PC-3 (cell line): ENCODE data around the gene HOXA6. TPM values are rescaled to one million over a fixed set of nuclear protein-coding genes. Genes with fewer than 3 reads are reported as not detected.

ENCODE experiments used
- ATAC-seq: fragments of 200-7000 bp; cut with Tn5 transposase; 2 replicates; pipeline ENCODE4 v1.9.1; 2020; ENCODE audit warnings: mild to moderate bottlenecking, moderate library complexity
- BruUV-seq: library from RNA; stranded (reverse); fragments of 400-500 nt; replicated peaks from 2 replicates; lab custom pipeline; 2021; lab: Mats Ljungman, UMichigan
- CTCF ChIA-PET: fragments of 300-600 bp; sonication (Branson Sonifier 250); formaldehyde crosslinking; loops from one replicate; lab custom pipeline; 2022; ENCODE audit warnings: antibody characterized with exemption; lab: Charles Lee
- POLR2A ChIA-PET: fragments of 300-600 bp; sonication (Branson Sonifier 250); formaldehyde crosslinking; loops from one replicate; lab custom pipeline; 2022; ENCODE audit warnings: antibody characterized with exemption; ENCODE audit not compliant: unreplicated experiment; lab: Charles Lee
- DNase-seq: peaks from one replicate; pipeline ENCODE4 v3.0.0-alpha.2; 2015
- H2AFZ ChIP-seq: fragments of 300-600 bp; sonication (generic); 2 replicates; pipeline ENCODE4 v1.6.0; 2016; ENCODE audit warnings: antibody characterized with exemption, low read length
- H3F3A ChIP-seq: fragments of 300-600 bp; sonication (generic); one replicate; pipeline ENCODE4 v1.6.0; 2017; ENCODE audit warnings: antibody characterized with exemption, low read length, control low read depth, mild to moderate bottlenecking; ENCODE audit not compliant: unreplicated experiment
- H3K27ac ChIP-seq: fragments of 300-600 bp; sonication (generic); 2 replicates; pipeline ENCODE4 v1.5.1; 2016; ENCODE audit warnings: mild to moderate bottlenecking, low read length
- H3K27me3 ChIP-seq: fragments of 300-600 bp; sonication (generic); 2 replicates; pipeline ENCODE4 v1.6.1; 2016; ENCODE audit warnings: low read length, mixed read lengths
- H3K36me3 ChIP-seq: fragments of 300-600 bp; sonication (generic); 2 replicates; pipeline ENCODE4 v1.6.1; 2016; ENCODE audit warnings: low read depth, mixed run types, low read length, mixed read lengths
- H3K4me1 ChIP-seq: fragments of 300-600 bp; sonication (generic); 2 replicates; pipeline ENCODE4 v1.5.1; 2016; ENCODE audit warnings: low read length; ENCODE audit not compliant: insufficient read depth
- H3K4me2 ChIP-seq: fragments of 300-600 bp; sonication (generic); 2 replicates; pipeline ENCODE4 v1.6.0; 2016; ENCODE audit warnings: low read length
- H3K4me3 ChIP-seq: fragments of 300-600 bp; sonication (generic); 2 replicates; pipeline ENCODE4 v1.5.1; 2016; ENCODE audit warnings: mild to moderate bottlenecking, low read length, mixed read lengths
- H3K79me2 ChIP-seq: fragments of 300-600 bp; sonication (generic); 2 replicates; pipeline ENCODE4 v1.6.1; 2017; ENCODE audit warnings: low read length, mixed read lengths
- H3K9ac ChIP-seq: fragments of 300-600 bp; sonication (generic); 2 replicates; pipeline ENCODE4 v1.6.0; 2016; ENCODE audit warnings: mild to moderate bottlenecking, low read length
- H3K9me2 ChIP-seq: fragments of 300-600 bp; sonication (generic); replicated peaks from 2 replicates; pipeline ENCODE4 v1.6.1; 2016; ENCODE audit warnings: mixed run types, low read length, mixed read lengths
- H3K9me3 ChIP-seq: fragments of 300-600 bp; sonication (generic); 2 replicates; pipeline ENCODE4 v1.6.1; 2016; ENCODE audit warnings: low read length, mixed read lengths
- H4K20me1 ChIP-seq: fragments of 300-600 bp; sonication (generic); 2 replicates; pipeline ENCODE4 v1.6.1; 2016; ENCODE audit warnings: low read length, mixed read lengths
- EZH2 ChIP-seq: fragments of 300-600 bp; sonication (generic); IDR thresholded peaks from one replicate; pipeline ENCODE4 v1.6.1; 2017; ENCODE audit warnings: antibody characterized with exemption, mild to moderate bottlenecking, low read length; ENCODE audit not compliant: unreplicated experiment
- EZH2phosphoT487 ChIP-seq: fragments of 300-600 bp; sonication (generic); IDR thresholded peaks from 2 replicates; pipeline ENCODE4 v1.6.1; 2018; ENCODE audit warnings: mild to moderate bottlenecking, antibody characterized with exemption, low read length, borderline replicate concordance
- intact Hi-C: fragments of 100-400 bp; cut with micrococcal nuclease; formaldehyde crosslinking; loops from 2 replicates; pipeline ENCODE4 v1.9.0; 2023
- total RNA-seq: library from RNA; depleted of rRNA; stranded (reverse); fragments of >200 nt; gene quantifications from 2 replicates; pipeline ENCODE4 v1.2.3, GENCODE V29; 2014
- TF ChIP-seq, protein P1 (sequence below): fragments of 300-600 bp; sonication (generic); conservative IDR thresholded peaks from 2 replicates; pipeline ENCODE4 v1.5.1; 2017; ENCODE audit warnings: antibody characterized with exemption, low read depth, mild to moderate bottlenecking, low read length

Gene HOXA6
- total RNA-seq, 1 experiment from 2014 or later: 8.3 TPM

DNA sequence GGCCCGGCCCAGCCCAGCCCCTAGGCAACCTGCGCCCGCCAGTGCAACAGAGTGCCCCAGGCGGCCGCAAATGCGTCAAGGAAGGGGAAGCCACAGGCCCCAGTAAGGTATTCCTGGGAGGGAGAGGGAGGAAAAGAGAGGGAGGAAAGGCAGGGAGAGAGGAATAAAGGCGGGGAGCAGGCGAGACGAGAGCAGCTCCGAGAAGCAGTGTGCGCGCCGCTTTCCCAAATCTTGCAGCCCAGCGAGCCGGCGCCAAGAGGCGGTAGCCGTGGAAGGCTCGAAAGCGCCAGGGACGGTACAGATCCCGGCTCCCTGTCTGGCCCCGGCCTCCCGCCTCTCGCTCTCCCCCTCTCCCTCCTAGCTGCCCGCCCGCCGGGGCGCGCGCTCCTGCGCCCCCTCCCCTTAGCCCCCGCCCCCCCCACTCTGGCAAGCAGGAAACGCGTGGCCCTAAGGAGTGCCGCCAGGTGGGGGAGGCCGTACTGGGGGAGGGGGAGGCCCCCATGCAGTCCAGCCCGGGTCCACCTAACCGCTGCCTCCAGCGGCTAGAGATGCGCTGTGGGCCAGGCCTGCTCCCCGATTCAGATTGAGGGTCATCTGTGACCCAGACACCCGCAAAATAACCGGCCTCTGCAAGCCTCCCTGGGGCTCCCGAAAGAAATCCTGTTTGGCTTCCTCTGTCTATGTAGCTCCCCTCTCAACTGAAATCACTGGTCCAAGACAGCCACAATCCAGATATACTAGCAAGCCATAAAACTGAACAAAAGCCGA, 22.3 kb upstream of the HOXA6 start:
- no peaks in the 10 kb centered on the region for H4K20me1 ChIP-seq
- peak overlapping the region; percentile 93 for H3K4me2 ChIP-seq
- peak; percentile 0 for ATAC-seq
- no peaks in the 10 kb centered on the region for H3K9me2 ChIP-seq
- CTCF ChIA-PET: interaction anchor here (0.9 kb wide), 1 partner anchor 25 kb away, joined by 3 read pairs; no protein-coding TSS in a partner anchor
- H3K9ac ChIP-seq: peak overlapping the region; percentile 90
- no peak for TF ChIP-seq EZH2phosphoT487
- no peak for TF ChIP-seq EZH2
- TF ChIP-seq, protein P1, sequence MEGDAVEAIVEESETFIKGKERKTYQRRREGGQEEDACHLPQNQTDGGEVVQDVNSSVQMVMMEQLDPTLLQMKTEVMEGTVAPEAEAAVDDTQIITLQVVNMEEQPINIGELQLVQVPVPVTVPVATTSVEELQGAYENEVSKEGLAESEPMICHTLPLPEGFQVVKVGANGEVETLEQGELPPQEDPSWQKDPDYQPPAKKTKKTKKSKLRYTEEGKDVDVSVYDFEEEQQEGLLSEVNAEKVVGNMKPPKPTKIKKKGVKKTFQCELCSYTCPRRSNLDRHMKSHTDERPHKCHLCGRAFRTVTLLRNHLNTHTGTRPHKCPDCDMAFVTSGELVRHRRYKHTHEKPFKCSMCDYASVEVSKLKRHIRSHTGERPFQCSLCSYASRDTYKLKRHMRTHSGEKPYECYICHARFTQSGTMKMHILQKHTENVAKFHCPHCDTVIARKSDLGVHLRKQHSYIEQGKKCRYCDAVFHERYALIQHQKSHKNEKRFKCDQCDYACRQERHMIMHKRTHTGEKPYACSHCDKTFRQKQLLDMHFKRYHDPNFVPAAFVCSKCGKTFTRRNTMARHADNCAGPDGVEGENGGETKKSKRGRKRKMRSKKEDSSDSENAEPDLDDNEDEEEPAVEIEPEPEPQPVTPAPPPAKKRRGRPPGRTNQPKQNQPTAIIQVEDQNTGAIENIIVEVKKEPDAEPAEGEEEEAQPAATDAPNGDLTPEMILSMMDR: no peak
- no peaks in the 10 kb centered on the region for H3K27me3 ChIP-seq
- POLR2A ChIA-PET: interaction anchor here (0.7 kb wide), 1 partner anchor 17 kb away, joined by 5 read pairs; no protein-coding TSS in a partner anchor
- no TSS peak for BruUV-seq
- 0 out of 2 replicates have a peak, but pooled peaks cover 4% of the 10 kb centered on the region for H3K36me3 ChIP-seq
- H3F3A ChIP-seq: no peaks in the 10 kb centered on the region
- H3K4me1 ChIP-seq: peaks cover 17% of the 10 kb centered on the region
- peak; percentile 62 for DNase-seq
- peaks cover 100% of the 10 kb centered on the region for H3K79me2 ChIP-seq
- H3K4me3 ChIP-seq: peak overlapping the region; percentile 84
- H3K27ac ChIP-seq: peak overlapping the region; percentile 97
- H2AFZ ChIP-seq: no peak overlapping the region
- no peaks in the 10 kb centered on the region for H3K9me3 ChIP-seq
- intact Hi-C loops: loop anchor here (1.0 to 5.0 kb wide), 4 partner anchors 10 to 1013 kb away; partner anchors contain the start of genes CBX3, HNRNPA2B1 and HOXA13

- no peaks in the 10 kb centered on the region for H3K9me3 ChIP-seq
- peaks cover 11% of the 10 kb centered on the region for H3K4me1 ChIP-seq
- CTCF ChIA-PET: interaction anchor here (0.5 to 1.4 kb wide), 3 partner anchors 11 to 602 kb away, joined by 3 to 6 read pairs (median 4); no protein-coding TSS in a partner anchor
- H2AFZ ChIP-seq: no peak overlapping the region
- peak overlapping the region; percentile 93 for H3K4me2 ChIP-seq
- H3F3A ChIP-seq: no peaks in the 10 kb centered on the region
- H3K9ac ChIP-seq: peak overlapping the region; percentile 90
- intact Hi-C loops: loop anchor here (5.0 kb wide), 3 partner anchors 34 to 1011 kb away; partner anchors contain the start of genes CBX3, HNRNPA2B1 and HOXA13
- peak overlapping the region; percentile 84 for H3K4me3 ChIP-seq
- H3K27me3 ChIP-seq: no peaks in the 10 kb centered on the region
- H3K27ac ChIP-seq: peak overlapping the region; percentile 97
- TF ChIP-seq EZH2phosphoT487 (no peak), EZH2 (no peak)
- TF ChIP-seq, protein P1: peak; percentile 36; the same call in 1 of the 2 replicates
- BruUV-seq: TSS peak; percentile 10
- peaks cover 9% of the 10 kb centered on the region for H4K20me1 ChIP-seq
- no peak for ATAC-seq
- H3K79me2 ChIP-seq: peaks cover 100% of the 10 kb centered on the region
- POLR2A ChIA-PET: interaction anchor here (0.5 to 1.3 kb wide), 13 partner anchors 12 to 839 kb away, joined by 3 to 9 read pairs (median 4); partner anchors contain the start of genes HOXA11, HOXA13 and TAX1BP1
- no peaks in the 10 kb centered on the region for H3K9me2 ChIP-seq
- DNase-seq: peak; percentile 59
- peaks cover 17% of the 10 kb centered on the region for H3K36me3 ChIP-seq
Measured at GRCh38 chr7:27168265-27168947, 20.8 kb upstream of the HOXA6 start.
